Measurements from ENCODE around the gene TECPR1. TPM values are rescaled to one million over a fixed set of nuclear protein-coding genes. Genes with fewer than 3 reads are reported as not detected.

The TECPR1 gene
- polyA plus RNA-seq, 2 of the 4 experiments (the other 2 are of a cell fraction), result 2.5 to 11.1 TPM

GRCh38 chr7:98216941-98217622, 35.0 kb downstream of the TECPR1 start:
- no peak for ATAC-seq
- Histone ChIP-seq H3K9me3 (no peaks in the 10 kb centered on the region), H3K4me3 (no peak overlapping the region), H3K27ac (no peak overlapping the region), H3K4me1 (no peaks in the 10 kb centered on the region), H3K4me2 (no peak overlapping the region)
- WGBS (ENCODE audit: missing lambda C conversion rate), result 93% methylated on average over 16 of the region's 24 CpGs
- ChIA-PET POLR2A (no interaction called here), CTCF (interaction anchor here (1.1 kb wide), 1 partner anchor 16 kb away, joined by 3 read pairs; no protein-coding TSS in a partner anchor)
- no peak for FAIRE-seq
- DNase-seq (ENCODE audit: low read depth in 1 of 2, low spot score in 1 of 2), result no peak
- TF ChIP-seq RARB (CRISPR knock-in tag; IDR thresholded peaks at IDR 0.05) (no peak), HDAC2 (IDR thresholded peaks at IDR 0.05) (no peak), SREBF2 (IDR thresholded peaks at IDR 0.05) (no peak), ATOH8 (CRISPR knock-in tag; IDR thresholded peaks at IDR 0.05; ENCODE audit: low read depth) (no peak), HEYL (CRISPR knock-in tag; IDR thresholded peaks at IDR 0.05) (no peak), HOXB5 (CRISPR knock-in tag; IDR thresholded peaks at IDR 0.05) (no peak), NFE2L2 (conservative IDR thresholded peaks at IDR 0.05; ENCODE audit: low read length) (no peak), JUN (IDR thresholded peaks at IDR 0.05) (no peak), ESRRA (IDR thresholded peaks at IDR 0.05; ENCODE audit: borderline replicate concordance, low read length) (no peak), POLR2AphosphoS2 (conservative IDR thresholded peaks at IDR 0.05; ENCODE audit: low read length) (no peak), MAX (IDR thresholded peaks at IDR 0.05) (no peak), CTCF (IDR thresholded peaks at IDR 0.05) (no peak), TP53 (CRISPR knock-in tag; IDR thresholded peaks at IDR 0.05) (no peak), POLR2A (IDR thresholded peaks at IDR 0.05; ENCODE audit: low read length) (no peak), ZFP36 (IDR thresholded peaks at IDR 0.05; ENCODE audit: borderline replicate concordance, partially characterized antibody) (no peak)

GRCh38 chr7:98215561-98216495, 36.2 kb downstream of the TECPR1 start:
- Histone ChIP-seq H3K9me3 (no peaks in the 10 kb centered on the region), H3K27ac (no peak overlapping the region), H3K4me1 (no peaks in the 10 kb centered on the region), H3K4me3 (no peak overlapping the region), H3K4me2 (no peak overlapping the region)
- no peak for TF ChIP-seq HOXB13 (CRISPR knock-in tag; IDR thresholded peaks at IDR 0.05; ENCODE audit: low read depth)
- no peak for TF ChIP-seq ESRRA (IDR thresholded peaks at IDR 0.05; ENCODE audit: borderline replicate concordance, low read length)
- TF ChIP-seq RCOR1 (IDR thresholded peaks at IDR 0.05; ENCODE audit: low read depth, low read length), result no peak
- TF ChIP-seq ZC3H11A (IDR thresholded peaks at IDR 0.05), result no peak
- no peak for TF ChIP-seq REST (IDR thresholded peaks at IDR 0.05)
- POLR2A ChIA-PET, result no interaction called here
- FAIRE-seq (no peak), ATAC-seq (no peak), DNase-seq (ENCODE audit: low read depth in 1 of 2, low spot score in 1 of 2) (no peak)
- 81% methylated on average over 32 of the region's 32 CpGs for WGBS (ENCODE audit: missing lambda C conversion rate)
- CTCF ChIA-PET, result interaction anchor here (0.6 kb wide), 1 partner anchor 11 kb away, joined by 5 read pairs; no protein-coding TSS in a partner anchor
